ENCODE results near the gene POU2AF3.
A peak's percentile ranks its signal among the peaks of the same experiment; 100 is the strongest.
"Not testable (repeated sequence)": the region's sequence is repeated elsewhere in the genome, so short reads cannot be mapped to it uniquely, and the experiment has no call there.

The POU2AF3 gene

GRCh38 chr11:111306321-111306720 is 8.0 kb downstream of the POU2AF3 start:
- DNase-seq (no peak), ATAC-seq (replicated peaks) (no peak)
- Mint-ChIP-seq H3K36me3 (peaks cover 0 to 9% of the 10 kb centered on the region in 2 donors), H3K9me3 (no peaks in the 10 kb centered on the region), H3K27me3 (peaks cover 4 to 14% of the 10 kb centered on the region in 2 donors), H3K4me3 (no peak overlapping the region), H3K27ac (peak overlapping the region; percentile 20), H3K4me1 (peaks cover 2 to 3% of the 10 kb centered on the region in 2 donors)

- Mint-ChIP-seq H3K4me3 (no peak overlapping the region), H3K4me1 (peaks cover 0 to under 1% of the 10 kb centered on the region in 2 donors), H3K36me3 (peaks cover 0 to 9% of the 10 kb centered on the region in 2 donors), H3K9me3 (no peaks in the 10 kb centered on the region), H3K27me3 (peaks cover 4 to 14% of the 10 kb centered on the region in 2 donors), H3K27ac (no peak overlapping the region)
- ATAC-seq (replicated peaks) (no peak), DNase-seq (no peak)
Measured at GRCh38 chr11:111307472-111308108, 9.2 kb downstream of the POU2AF3 start.

GRCh38 chr11:111308140-111308539 is 9.8 kb downstream of the POU2AF3 start:
- peaks cover 0 to 12% of the 10 kb centered on the region in 2 donors for H3K36me3 Mint-ChIP-seq
- H3K4me3 Mint-ChIP-seq, result no peak overlapping the region
- DNase-seq (no peak), ATAC-seq (replicated peaks) (no peak)
- peaks cover 1 to 2% of the 10 kb centered on the region in 2 donors for H3K9me3 Mint-ChIP-seq
- no peaks in the 10 kb centered on the region for H3K4me1 Mint-ChIP-seq
- H3K27ac Mint-ChIP-seq, result no peak overlapping the region
- H3K27me3 Mint-ChIP-seq, result peaks cover 4 to 14% of the 10 kb centered on the region in 2 donors

- H3K9me3 Mint-ChIP-seq, result peaks cover 4% of the 10 kb centered on the region in 2 donors
- H3K4me3 Mint-ChIP-seq, result no peak overlapping the region
- peaks cover 6 to 14% of the 10 kb centered on the region in 2 donors for H3K27me3 Mint-ChIP-seq
- ATAC-seq (replicated peaks), result no peak
- DNase-seq, result no peak
- H3K27ac Mint-ChIP-seq, result no peak overlapping the region
- peaks cover 0 to 17% of the 10 kb centered on the region in 2 donors for H3K36me3 Mint-ChIP-seq
- peaks cover 0 to under 1% of the 10 kb centered on the region in 2 donors for H3K4me1 Mint-ChIP-seq
Measured at GRCh38 chr11:111309215-111309915, 11.0 kb downstream of the POU2AF3 start.

- Mint-ChIP-seq H3K9me3 (peaks cover 4% of the 10 kb centered on the region in 2 donors), H3K4me1 (peaks cover 0 to 1% of the 10 kb centered on the region in 2 donors), H3K27me3 (peaks cover 11 to 14% of the 10 kb centered on the region in 2 donors), H3K36me3 (peaks cover 0 to 22% of the 10 kb centered on the region in 2 donors), H3K4me3 (no peak overlapping the region), H3K27ac (no peak overlapping the region)
- no peak for DNase-seq
- no peak for ATAC-seq (replicated peaks)
Measured at GRCh38 chr11:111310088-111310487, 11.7 kb downstream of the POU2AF3 start.

- Mint-ChIP-seq H3K27me3 (peaks cover 11 to 14% of the 10 kb centered on the region in 2 donors), H3K4me3 (no peak overlapping the region), H3K27ac (no peak overlapping the region)
Measured at GRCh38 chr11:111310723-111311122, 12.4 kb downstream of the POU2AF3 start.

GRCh38 chr11:111312076-111312475 is 13.7 kb downstream of the POU2AF3 start:
- Mint-ChIP-seq H3K27me3 (peaks cover 6 to 11% of the 10 kb centered on the region in 2 donors), H3K9me3 (peaks cover 4 to 9% of the 10 kb centered on the region in 2 donors), H3K27ac (no peak overlapping the region), H3K4me3 (no peak overlapping the region), H3K36me3 (peaks cover 0 to 22% of the 10 kb centered on the region in 2 donors), H3K4me1 (peaks cover 0 to 1% of the 10 kb centered on the region in 2 donors)
- no peak for DNase-seq
- no peak for ATAC-seq (replicated peaks)

More at GRCh38 chr11:111310723-111311122, 12.4 kb downstream of the POU2AF3 start:
- ATAC-seq (replicated peaks) (no peak), DNase-seq (no peak)
- peaks cover 0 to 1% of the 10 kb centered on the region in 2 donors for H3K4me1 Mint-ChIP-seq
- peaks cover 0 to 22% of the 10 kb centered on the region in 2 donors for H3K36me3 Mint-ChIP-seq
- H3K9me3 Mint-ChIP-seq, result peaks cover 4 to 6% of the 10 kb centered on the region in 2 donors

GRCh38 chr11:111319296-111319695 is 20.9 kb downstream of the POU2AF3 start:
- DNase-seq (no peak), ATAC-seq (replicated peaks) (no peak)
- no peak overlapping the region for H3K4me3 Mint-ChIP-seq
- peaks cover 0 to 1% of the 10 kb centered on the region in 2 donors for H3K4me1 Mint-ChIP-seq
- H3K27me3 Mint-ChIP-seq, result peaks cover 0 to 9% of the 10 kb centered on the region in 2 donors
- H3K36me3 Mint-ChIP-seq, result peaks cover 0 to 11% of the 10 kb centered on the region in 2 donors
- no peak overlapping the region for H3K27ac Mint-ChIP-seq
- peaks cover 0 to 6% of the 10 kb centered on the region in 2 donors for H3K9me3 Mint-ChIP-seq

- not testable (repeated sequence) for H3K27ac Mint-ChIP-seq; H3K36me3 Mint-ChIP-seq; DNase-seq; H3K4me1 Mint-ChIP-seq; H3K27me3 Mint-ChIP-seq; H3K9me3 Mint-ChIP-seq; H3K4me3 Mint-ChIP-seq; ATAC-seq (replicated peaks)
Measured at GRCh38 chr11:111320199-111320598, 21.9 kb downstream of the POU2AF3 start.

- Mint-ChIP-seq H3K4me3 (no peak overlapping the region), H3K4me1 (no peaks in the 10 kb centered on the region), H3K27ac (no peak overlapping the region), H3K36me3 (peaks cover 0 to 4% of the 10 kb centered on the region in 2 donors), H3K27me3 (peaks cover 0 to 4% of the 10 kb centered on the region in 2 donors), H3K9me3 (peaks cover 0 to 2% of the 10 kb centered on the region in 2 donors)
- DNase-seq (no peak), ATAC-seq (replicated peaks) (no peak)
Measured at GRCh38 chr11:111320728-111321568, 22.6 kb downstream of the POU2AF3 start.

- H3K27me3 Mint-ChIP-seq, result peaks cover 0 to 4% of the 10 kb centered on the region in 2 donors
Measured at GRCh38 chr11:111322534-111322933, 24.2 kb downstream of the POU2AF3 start.

GRCh38 chr11:111324277-111324720 is 26.0 kb downstream of the POU2AF3 start:
- Mint-ChIP-seq H3K27ac (no peak overlapping the region), H3K4me1 (peaks cover 3 to 4% of the 10 kb centered on the region in 2 donors), H3K4me3 (no peak overlapping the region), H3K27me3 (no peaks in the 10 kb centered on the region), H3K9me3 (no peaks in the 10 kb centered on the region), H3K36me3 (no peaks in the 10 kb centered on the region)
- ATAC-seq (replicated peaks) (no peak), DNase-seq (no peak)

More at GRCh38 chr11:111322534-111322933, 24.2 kb downstream of the POU2AF3 start:
- Mint-ChIP-seq H3K36me3 (no peaks in the 10 kb centered on the region), H3K4me1 (peaks cover 0 to 1% of the 10 kb centered on the region in 2 donors), H3K4me3 (no peak overlapping the region), H3K27ac (no peak overlapping the region), H3K9me3 (no peaks in the 10 kb centered on the region)
- DNase-seq (no peak), ATAC-seq (replicated peaks) (no peak)

GRCh38 chr11:111325259-111325658 is 26.9 kb downstream of the POU2AF3 start:
- no peak for DNase-seq
- ATAC-seq (replicated peaks), result no peak
- H3K27ac Mint-ChIP-seq, result no peak overlapping the region

GRCh38 chr11:111326824-111327223 is 28.5 kb downstream of the POU2AF3 start:
- Mint-ChIP-seq H3K4me3 (no peak overlapping the region), H3K36me3 (no peaks in the 10 kb centered on the region), H3K4me1 (peaks cover 10 to 13% of the 10 kb centered on the region in 2 donors), H3K27ac (no peak overlapping the region), H3K9me3 (no peaks in the 10 kb centered on the region), H3K27me3 (no peaks in the 10 kb centered on the region)
- DNase-seq (no peak), ATAC-seq (replicated peaks) (no peak)

More at GRCh38 chr11:111325259-111325658, 26.9 kb downstream of the POU2AF3 start:
- Mint-ChIP-seq H3K4me3 (no peak overlapping the region), H3K27me3 (no peaks in the 10 kb centered on the region), H3K4me1 (peaks cover 10% of the 10 kb centered on the region in 2 donors), H3K9me3 (no peaks in the 10 kb centered on the region), H3K36me3 (no peaks in the 10 kb centered on the region)

Data from stimulated activated naive B cell treated with anti-CD40 and anti-IgM and Interleukin-4, amounts not matched to agents 10 μg/mL and 1 μg/mL and 100 μg/mL, for 72 hours (primary cell).